AG08396 (cell line): ENCODE data around the gene SHF.
"Not testable (repeated sequence)": the region's sequence is repeated elsewhere in the genome, so short reads cannot be mapped to it uniquely, and the experiment has no call there.

Experiments
- DNase-seq: peaks from one replicate; pipeline ENCODE4 v3.0.0; 2012; ENCODE audit warnings: low spot score, mixed read lengths

SHF gene

GRCh38 chr15:45146405-45146804, 41.4 kb downstream of the SHF start:
- no peak for DNase-seq

DNA sequence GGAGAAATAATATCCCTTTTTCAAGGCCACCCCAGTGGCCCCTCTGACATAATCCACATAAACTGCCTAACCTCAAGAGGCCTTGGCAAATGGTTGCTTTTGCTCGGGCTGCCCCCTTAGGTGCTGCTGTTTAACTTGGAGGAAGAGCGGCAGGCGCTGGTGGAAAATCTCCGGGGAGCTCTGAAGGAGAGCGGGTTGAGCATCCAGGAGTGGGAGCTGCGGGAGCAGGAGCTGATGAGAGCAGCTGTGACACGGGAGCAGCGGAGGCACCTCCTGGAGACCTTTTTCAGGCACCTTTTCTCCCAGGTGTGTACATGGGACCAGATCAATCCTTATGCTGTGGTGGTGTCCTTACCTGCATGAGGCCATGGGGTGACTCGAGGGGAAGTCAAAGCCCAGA, 43.0 kb downstream of the SHF start:
- DNase-seq = no peak

GRCh38 chr15:45143946-45144345, 43.8 kb downstream of the SHF start:
- DNase-seq = no peak

GRCh38 chr15:45143056-45143455, 44.7 kb downstream of the SHF start:
- DNase-seq = no peak

GRCh38 chr15:45141386-45141785, 46.4 kb downstream of the SHF start:
- no peak for DNase-seq

- no peak for DNase-seq
These were observed 47.1 kb downstream of the SHF start for GRCh38 chr15:45140557-45141250.

DNA sequence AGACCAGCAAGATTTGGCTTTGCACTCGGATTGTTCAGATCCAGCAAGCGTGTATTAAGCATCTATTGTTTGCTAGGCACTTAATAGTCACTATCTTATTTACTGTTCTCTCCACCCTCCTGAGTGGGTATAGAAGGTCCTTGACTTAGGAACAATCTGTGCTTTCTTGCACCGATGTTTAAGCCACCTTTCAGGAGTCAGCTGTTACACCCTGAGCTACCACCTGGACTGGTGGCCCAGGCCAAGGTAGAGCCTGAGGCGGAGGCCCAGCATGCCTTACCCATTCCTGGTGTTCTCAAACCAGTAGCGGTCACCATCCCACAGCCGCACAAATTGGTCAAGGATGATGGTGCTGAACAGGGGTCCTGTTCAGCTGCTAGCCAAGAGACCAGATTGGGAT, 48.0 kb downstream of the SHF start:
- no peak for DNase-seq

DNA sequence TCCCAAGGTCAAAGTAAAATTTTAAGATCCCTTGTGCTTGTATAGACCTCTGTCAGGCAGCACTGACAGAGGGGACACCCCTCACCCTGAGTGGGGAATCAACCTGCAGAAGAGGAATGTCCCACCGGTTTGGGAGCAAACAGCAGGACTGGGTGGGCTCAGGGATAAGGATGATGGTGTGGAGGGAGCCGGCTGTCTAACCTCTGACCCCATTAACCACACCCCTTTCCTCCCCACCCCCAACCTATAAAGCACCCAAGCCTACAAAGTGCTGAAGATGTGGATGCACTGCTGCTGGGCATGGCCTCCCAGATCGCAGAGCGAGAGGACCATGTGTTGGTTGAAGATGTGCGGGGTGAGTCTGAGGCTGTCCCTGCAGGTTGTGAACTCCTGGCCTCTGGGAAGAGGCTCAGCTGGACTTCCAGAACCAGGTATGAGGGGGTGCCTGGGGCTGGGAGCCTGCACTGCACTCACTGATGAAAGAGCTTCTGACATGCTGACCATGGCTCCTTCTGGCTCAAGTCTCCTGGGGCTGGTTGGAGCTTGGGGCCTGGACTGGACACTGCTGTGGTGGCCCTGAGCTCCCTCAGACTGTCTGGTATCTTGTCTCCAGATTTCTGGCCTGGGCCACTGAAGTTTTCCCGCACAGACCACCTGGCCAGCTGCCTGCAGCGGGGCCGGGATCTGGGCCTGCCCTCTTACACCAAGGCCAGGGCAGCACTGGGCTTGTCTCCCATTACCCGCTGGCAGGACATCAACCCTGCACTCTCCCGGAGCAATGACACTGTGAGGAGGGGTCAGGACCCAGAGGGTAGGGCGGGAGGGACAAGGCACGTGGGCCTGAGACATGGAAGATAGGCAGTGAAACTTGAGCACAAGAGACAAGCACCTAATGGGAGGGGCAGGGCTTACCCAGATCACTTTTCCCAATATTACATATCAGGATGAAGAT, 48.7 kb downstream of the SHF start:
- no peak for DNase-seq

DNA sequence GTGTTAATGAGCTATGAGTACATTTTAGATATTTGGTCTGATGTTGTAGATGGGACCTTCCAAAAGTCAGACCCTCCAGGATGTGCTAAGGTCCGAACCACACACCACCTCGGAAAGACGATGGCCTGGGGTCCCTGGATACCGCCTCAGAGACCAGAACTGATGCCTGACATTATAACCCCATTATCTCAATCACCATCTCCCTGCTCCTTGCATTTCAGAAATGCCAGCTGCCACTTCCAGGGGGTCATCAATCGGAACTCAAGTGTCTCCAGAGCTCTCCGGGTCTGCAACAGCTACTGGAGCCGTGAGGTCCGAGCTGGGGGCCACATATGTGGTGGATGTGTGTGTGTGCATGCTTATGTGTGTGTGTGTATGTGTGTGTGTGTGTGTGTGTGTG, 50.1 kb downstream of the SHF start:
- DNase-seq = no peak

- no peak for DNase-seq
These were observed 51.4 kb downstream of the SHF start for GRCh38 chr15:45136378-45136764.

DNA sequence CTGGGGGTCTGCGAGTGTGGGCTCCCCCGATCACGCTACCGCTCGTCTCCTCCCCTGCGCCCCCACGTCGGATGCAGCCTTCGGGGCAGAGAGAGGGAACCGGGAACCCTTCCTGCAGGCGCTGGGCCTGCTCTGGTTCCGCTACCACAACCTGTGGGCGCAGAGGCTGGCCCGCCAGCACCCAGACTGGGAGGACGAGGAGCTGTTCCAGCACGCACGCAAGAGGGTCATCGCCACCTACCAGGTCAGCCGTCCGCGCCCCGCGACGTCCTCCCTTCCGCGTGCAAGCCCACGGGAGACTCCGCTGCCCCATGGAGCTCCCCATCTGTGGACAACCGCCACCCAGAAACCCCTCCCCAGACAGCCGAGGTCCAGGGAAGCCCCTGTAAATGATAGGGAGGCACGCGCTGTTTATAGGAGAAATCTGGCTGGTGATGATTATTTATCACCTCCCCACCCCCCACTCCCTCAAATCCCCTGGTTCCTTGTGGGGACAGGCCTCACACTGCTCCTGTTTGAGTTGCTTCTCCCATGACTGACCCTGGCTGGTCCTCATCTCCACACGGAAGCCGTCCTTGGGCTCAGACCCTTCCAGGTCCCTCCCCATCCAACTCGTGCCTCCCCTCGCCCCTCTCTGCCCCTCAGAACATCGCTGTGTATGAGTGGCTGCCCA, 51.9 kb downstream of the SHF start:
- not testable (repeated sequence) for DNase-seq

DNA sequence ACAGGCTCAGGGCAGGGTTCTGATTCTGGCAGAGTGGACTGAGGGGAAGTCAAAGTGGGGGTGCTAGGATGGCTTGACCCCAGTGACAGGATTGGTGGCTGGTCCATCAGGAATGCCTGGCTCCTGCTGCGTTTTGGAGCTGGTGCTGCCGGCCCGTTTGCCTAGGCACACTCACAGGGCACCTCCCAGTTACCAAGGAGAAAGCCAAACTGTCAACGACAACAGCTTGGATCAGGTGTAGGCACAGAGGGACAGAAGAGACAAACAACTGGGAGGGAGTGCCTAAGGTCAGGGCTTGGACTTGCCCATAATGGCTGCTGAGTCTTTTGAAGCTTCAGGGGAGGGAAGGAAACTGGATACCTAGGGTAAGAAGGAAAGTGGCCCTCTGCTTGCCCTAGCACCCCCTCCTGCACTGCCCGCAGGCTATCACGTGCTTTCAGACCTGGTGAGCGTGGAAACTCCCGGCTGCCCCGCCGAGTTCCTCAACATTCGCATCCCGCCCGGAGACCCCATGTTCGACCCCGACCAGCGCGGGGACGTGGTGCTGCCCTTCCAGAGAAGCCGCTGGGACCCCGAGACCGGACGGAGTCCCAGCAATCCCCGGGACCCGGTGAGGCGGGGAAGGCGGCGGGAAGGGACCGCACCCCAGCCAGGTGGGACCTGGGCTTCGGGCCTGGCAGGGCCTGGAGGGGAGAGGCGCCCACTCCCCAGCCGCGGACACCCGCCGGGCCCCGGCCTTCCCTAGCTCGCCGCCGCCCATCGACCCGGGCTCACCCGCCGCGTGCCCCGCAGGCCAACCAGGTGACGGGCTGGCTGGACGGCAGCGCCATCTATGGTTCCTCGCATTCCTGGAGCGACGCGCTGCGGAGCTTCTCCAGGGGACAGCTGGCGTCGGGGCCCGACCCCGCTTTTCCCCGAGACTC, 52.8 kb downstream of the SHF start:
- DNase-seq = no peak

GRCh38 chr15:45134046-45134445, 53.7 kb downstream of the SHF start:
- no peak for DNase-seq

DNA sequence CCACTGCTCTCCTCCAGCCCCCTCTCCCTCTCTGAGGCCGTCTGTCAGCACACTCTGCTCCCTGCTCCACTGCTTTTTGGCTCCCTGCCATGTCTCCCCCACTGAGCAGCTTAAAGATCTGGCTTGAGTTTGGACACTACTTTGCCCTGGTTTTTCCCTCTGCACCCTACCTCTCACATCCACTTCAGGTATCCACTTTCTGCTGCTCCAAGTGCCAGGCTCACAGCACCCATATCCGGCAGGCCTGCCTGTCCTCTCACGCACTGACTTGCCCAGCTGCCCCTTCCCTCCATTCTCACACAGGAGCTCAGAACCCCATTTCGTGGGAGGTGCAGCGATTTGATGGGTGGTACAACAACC, 54.2 kb downstream of the SHF start:
- DNase-seq = no peak

DNA sequence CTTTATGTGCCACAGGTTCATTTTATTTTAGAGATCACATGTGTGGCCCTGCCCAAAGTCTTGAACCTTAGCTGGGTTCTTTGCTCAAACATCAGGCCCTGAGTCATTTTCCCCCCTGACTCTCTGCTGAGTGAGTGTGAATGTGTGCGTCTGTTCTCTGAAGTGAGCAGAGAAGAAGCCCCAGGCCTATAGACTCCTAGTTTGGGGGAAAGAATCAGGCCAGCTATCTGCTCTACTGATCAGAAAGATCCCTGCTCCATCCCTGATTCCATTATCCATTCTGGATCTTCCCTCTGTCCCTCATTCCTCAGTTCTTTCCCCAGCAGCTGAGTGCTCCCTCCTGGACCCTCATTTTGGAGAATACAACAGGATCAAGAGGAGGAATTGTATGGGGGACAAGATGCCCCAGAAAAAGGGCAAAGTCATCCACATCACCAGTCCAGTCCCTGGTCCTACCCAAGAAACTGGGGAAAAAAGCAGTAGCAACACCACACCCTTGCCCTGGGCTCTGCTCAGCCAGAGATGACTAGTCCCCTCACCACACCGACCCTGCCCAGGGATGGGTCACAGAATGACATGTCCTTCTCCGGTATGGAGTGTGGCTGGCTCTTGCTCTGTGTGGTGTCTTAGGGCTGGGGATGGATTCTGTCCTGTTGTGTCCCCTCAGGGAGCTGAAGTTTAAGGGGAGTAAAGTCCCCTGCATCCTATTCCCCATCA, 54.8 kb downstream of the SHF start:
- DNase-seq = no peak

- no peak for DNase-seq
These were observed 56.3 kb downstream of the SHF start for GRCh38 chr15:45131510-45131909.

DNA sequence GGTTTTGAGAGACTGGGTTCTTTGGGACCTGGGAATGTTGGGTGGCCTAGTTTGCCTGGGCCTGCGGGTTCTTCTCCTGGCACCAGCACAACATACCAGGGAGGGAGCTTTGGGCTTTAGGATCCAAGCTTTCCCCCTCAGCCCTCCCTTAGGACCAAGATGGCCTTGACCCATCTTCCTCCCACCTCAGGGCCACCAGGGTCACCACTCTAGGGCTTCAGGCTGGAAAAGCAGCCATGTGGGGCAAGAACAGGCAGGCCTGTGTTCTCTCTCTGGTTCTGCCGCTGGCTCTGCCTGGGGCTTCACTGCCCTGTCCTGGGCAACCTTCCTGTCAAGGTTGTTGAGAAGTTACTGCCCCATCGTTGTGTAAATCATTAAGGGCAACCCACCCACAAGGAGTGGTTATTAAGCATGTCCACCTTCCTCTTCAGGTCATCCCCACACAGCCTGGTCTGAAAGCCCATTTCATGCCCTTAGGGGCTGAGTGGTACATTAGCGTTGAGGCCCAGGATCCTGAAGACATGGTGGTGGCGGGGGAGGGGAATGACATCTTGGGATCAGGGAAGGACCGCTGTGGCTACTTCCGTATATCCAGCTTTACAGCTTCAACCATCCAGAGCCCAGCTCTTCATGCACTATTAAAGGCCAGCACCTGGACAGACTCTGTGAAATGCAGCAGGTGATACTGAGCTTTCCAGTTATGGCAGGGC, 57.3 kb downstream of the SHF start:
- DNase-seq = no peak

- no peak for DNase-seq
These were observed 58.1 kb downstream of the SHF start, which contains the start of the genes DUOX1 and DUOXA1 for GRCh38 chr15:45129651-45130129. DUOX1 (plus strand) TSS chr15:45129994; CDS start chr15:45131967, 1,973 bp downstream. DUOXA1 (minus strand) TSS chr15:45129879; CDS start chr15:45123014, 6,865 bp downstream.

DNA sequence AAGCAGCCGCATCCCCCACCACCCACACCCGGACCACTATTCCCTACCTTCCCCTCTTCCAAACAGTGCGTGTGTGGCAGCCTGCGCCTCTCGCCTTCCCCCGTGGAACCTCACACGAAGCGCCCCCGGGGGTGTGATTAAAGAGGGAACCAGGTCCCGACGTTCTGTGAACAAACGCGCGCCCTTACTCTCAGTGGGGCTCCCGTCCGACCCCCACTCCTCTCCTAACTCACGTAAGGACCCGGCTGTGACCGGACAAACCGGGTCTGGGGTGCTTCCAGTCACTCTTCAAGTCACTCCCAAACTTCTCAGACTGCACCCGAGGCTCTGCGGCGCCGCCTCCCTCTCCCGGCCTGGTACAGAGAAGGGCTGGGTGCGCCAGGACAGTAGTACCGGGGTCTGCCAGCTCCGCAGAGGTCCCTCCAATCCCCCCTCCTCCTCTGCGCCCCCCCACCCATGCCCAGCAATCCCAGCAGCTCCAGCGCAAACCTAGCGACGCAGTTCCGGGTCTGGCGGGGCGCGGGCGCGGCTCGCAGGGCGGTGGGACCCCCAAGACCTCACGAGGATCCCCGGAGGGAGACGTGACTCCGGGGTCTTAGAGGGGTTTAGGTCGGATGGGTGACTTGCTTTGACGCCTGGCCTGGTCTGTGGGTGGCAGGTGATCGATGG, 58.7 kb downstream of the SHF start:
- no peak for DNase-seq
